B cell (primary cell): ENCODE measurements around the gene MRPL16. TPM values are rescaled to one million over a fixed set of nuclear protein-coding genes. Genes with fewer than 3 reads are reported as not detected.

Experiments
- ATAC-seq: fragments of 200-7000 bp; cut with Tn5 transposase; one replicate; pipeline ENCODE4 v1.10.0; 2021; ENCODE audit warnings: low read depth, mild to moderate bottlenecking, moderate number of reproducible peaks, moderate library complexity
- CTCF ChIA-PET: fragments of 350-600 bp; sonication (Branson Sonifier 250); formaldehyde crosslinking; loops from one replicate; lab custom pipeline; 2021; ENCODE audit warnings: antibody characterized with exemption, inconsistent platforms; lab: Charles Lee
- POLR2A ChIA-PET: fragments of 350-600 bp; sonication (Branson Sonifier 250); formaldehyde crosslinking; loops from one replicate; lab custom pipeline; 2021; ENCODE audit warnings: antibody characterized with exemption; lab: Charles Lee
- DNase-seq: peaks from one replicate; pipeline ENCODE4 v3.0.0; 2013
- H2AFZ ChIP-seq: 2 replicates; pipeline ENCODE4 v1.6.1; 2012; ENCODE audit warnings: mild to moderate bottlenecking, low read depth, low read length; ENCODE audit not compliant: insufficient read depth, poor library complexity, severe bottlenecking
- H3K27ac ChIP-seq, 2 donors: 1 replicate in 1 of 2; 2 replicates in 1 of 2; pipeline ENCODE4 v1.5.1; 2012 to 2013; ENCODE audit warnings: low read length in 2 of 2, mild to moderate bottlenecking in 2 of 2, moderate library complexity in 1 of 2
- H3K27me3 ChIP-seq, 4 experiments: fragments of 200-600 bp in 1 of 4; sonication (generic) in 1 of 4; replicated peaks in 1 of 4; 1 replicate in 2 of 4; 2 replicates in 2 of 4; pipeline versions ENCODE4 v1.6.1 to v1.7.0; 2013 to 2016; ENCODE audit warnings: low read length in 3 of 4, mild to moderate bottlenecking in 2 of 4, mixed read lengths in 1 of 4, moderate library complexity in 1 of 4; ENCODE audit not compliant: insufficient read depth in 4 of 4, control insufficient read depth in 3 of 4; ENCODE audit errors: control extremely low read depth in 1 of 4
- H3K36me3 ChIP-seq, 2 experiments: replicated peaks in 1 of 2; 1 replicate in 1 of 2; 2 replicates in 1 of 2; pipeline versions ENCODE4 v1.6.1 to v1.7.1; 2013; ENCODE audit warnings: low read length in 1 of 2; ENCODE audit not compliant: insufficient read depth in 2 of 2, control insufficient read depth in 1 of 2; ENCODE audit errors: control extremely low read depth in 1 of 2, extremely low read depth in 1 of 2
- H3K4me1 ChIP-seq, 2 donors: fragments of 200-600 bp in 1 of 2; sonication (generic) in 1 of 2; 1 replicate in 1 of 2; 2 replicates in 1 of 2; pipeline versions ENCODE4 v1.5.1 to v1.6.1; 2013 to 2017; ENCODE audit warnings: low read length in 2 of 2; ENCODE audit not compliant: control insufficient read depth in 2 of 2, insufficient read depth in 2 of 2
- H3K4me2 ChIP-seq: replicated peaks from 2 replicates; pipeline ENCODE3; 2012; ENCODE audit warnings: mild to moderate bottlenecking, low read depth, low read length; ENCODE audit not compliant: poor library complexity, severe bottlenecking
- H3K4me3 ChIP-seq, 5 experiments: fragments of 200-600 bp in 1 of 5; sonication (generic) in 1 of 5; 1 replicate in 3 of 5; 2 replicates in 2 of 5; pipeline versions ENCODE4 v1.5.1 to v1.7.0; 2011 to 2016; ENCODE audit warnings: low read length in 4 of 5, mild to moderate bottlenecking in 4 of 5, low read depth in 2 of 5, control low read depth in 1 of 5, moderate library complexity in 1 of 5; ENCODE audit not compliant: insufficient read depth in 1 of 5; ENCODE audit errors: control extremely low read depth in 1 of 5, extremely low read depth in 1 of 5
- H3K79me2 ChIP-seq: fragments of 200-600 bp; sonication (generic); one replicate; pipeline ENCODE4 v1.6.0; 2016; ENCODE audit warnings: low read length; ENCODE audit not compliant: control insufficient read depth, insufficient read depth
- H3K9ac ChIP-seq: fragments of 200-600 bp; sonication (generic); 2 replicates; pipeline ENCODE4 v1.6.1; 2017; ENCODE audit warnings: mild to moderate bottlenecking, low read length, moderate library complexity
- H3K9me3 ChIP-seq, 3 donors: one replicate each; pipeline versions ENCODE4 v1.6.1 to v1.7.1; 2013; ENCODE audit warnings: low read length in 2 of 3; ENCODE audit not compliant: control insufficient read depth in 2 of 3, insufficient read depth in 1 of 3; ENCODE audit errors: control extremely low read depth in 1 of 3
- H4K20me1 ChIP-seq: 2 replicates; pipeline ENCODE4 v1.6.0; 2012; ENCODE audit warnings: mild to moderate bottlenecking, low read length; ENCODE audit not compliant: insufficient read depth, control insufficient read depth, poor library complexity, severe bottlenecking
- H3K27ac Mint-ChIP-seq: one replicate; pipeline ENCODE4 v1.8.0; 2021; ENCODE audit warnings: mixed read lengths
- H3K27me3 Mint-ChIP-seq: one replicate; pipeline ENCODE4 v1.8.0; 2021; ENCODE audit warnings: mixed read lengths
- H3K4me1 Mint-ChIP-seq: one replicate; pipeline ENCODE4 v1.8.0; 2021; ENCODE audit warnings: mixed read lengths
- H3K4me3 Mint-ChIP-seq: one replicate; pipeline ENCODE4 v1.8.0; 2021; ENCODE audit warnings: mixed read lengths
- H3K9me3 Mint-ChIP-seq: one replicate; pipeline ENCODE4 v1.8.0; 2022; ENCODE audit warnings: mixed read lengths; ENCODE audit not compliant: insufficient read depth
- EZH2 ChIP-seq: IDR thresholded peaks from 2 replicates; pipeline ENCODE4 v1.6.1; 2012; ENCODE audit warnings: borderline replicate concordance, low read depth, mild to moderate bottlenecking, moderate library complexity, low read length; ENCODE audit not compliant: insufficient read depth, poor library complexity, severe bottlenecking
- WGBS: methylation state at CpG from one replicate; pipeline ENCODE4 v1.1.5; 2013; ENCODE audit warnings: missing lambda C conversion rate; ENCODE audit not compliant: insufficient coverage; 5-methylcytosine and 5-hydroxymethylcytosine counted together
- intact Hi-C: fragments of 100-400 bp; cut with micrococcal nuclease; formaldehyde crosslinking; loops from one replicate; pipeline ENCODE4 v1.10.0; 2022
- polyA plus RNA-seq: library from polyadenylated mRNA; depleted of rRNA; stranded (reverse); fragments of >200 nt; gene quantifications from 2 replicates; pipeline ENCODE4 v1.2.3, GENCODE V29; 2012
- total RNA-seq, 2 donors: library from RNA; stranded (reverse); fragments of 120-200 nt in 1 of 2; gene quantifications; 1 replicate in 1 of 2; 2 replicates in 1 of 2; pipeline versions ENCODE4 v1.2.3 to v1.2.4, GENCODE V29; 2013 to 2022
- TF ChIP-seq, protein P1 (sequence below): fragments of 200-600 bp; IDR thresholded peaks from one replicate; pipeline ENCODE4 v1.8.0; 2022; ENCODE audit warnings: antibody characterized with exemption, mild to moderate bottlenecking

The MRPL16 gene
- total and polyA plus RNA-seq, 2 donors (not counting 1 experiment from before 2014, with no cell fraction given), result 38.3 to 41.0 TPM

GRCh38 chr11:59777104-59777503 lies 33.5 kb downstream of the MRPL16 start:
- H3K79me2 ChIP-seq, result peaks cover 1% of the 10 kb centered on the region
- ATAC-seq (no peak), DNase-seq (no peak)
- no peak overlapping the region for H3K4me2 ChIP-seq
- H3K4me3 ChIP-seq, result no peak overlapping the region
- H3K27me3 ChIP-seq, result no peaks in the 10 kb centered on the region
- H3K9me3 ChIP-seq, result no peaks in the 10 kb centered on the region
- Mint-ChIP-seq H3K4me1 (peaks cover 12% of the 10 kb centered on the region), H3K4me3 (no peak overlapping the region), H3K9me3 (no peaks in the 10 kb centered on the region), H3K27me3 (no peaks in the 10 kb centered on the region), H3K27ac (no peak overlapping the region)
- TF ChIP-seq, protein P1, sequence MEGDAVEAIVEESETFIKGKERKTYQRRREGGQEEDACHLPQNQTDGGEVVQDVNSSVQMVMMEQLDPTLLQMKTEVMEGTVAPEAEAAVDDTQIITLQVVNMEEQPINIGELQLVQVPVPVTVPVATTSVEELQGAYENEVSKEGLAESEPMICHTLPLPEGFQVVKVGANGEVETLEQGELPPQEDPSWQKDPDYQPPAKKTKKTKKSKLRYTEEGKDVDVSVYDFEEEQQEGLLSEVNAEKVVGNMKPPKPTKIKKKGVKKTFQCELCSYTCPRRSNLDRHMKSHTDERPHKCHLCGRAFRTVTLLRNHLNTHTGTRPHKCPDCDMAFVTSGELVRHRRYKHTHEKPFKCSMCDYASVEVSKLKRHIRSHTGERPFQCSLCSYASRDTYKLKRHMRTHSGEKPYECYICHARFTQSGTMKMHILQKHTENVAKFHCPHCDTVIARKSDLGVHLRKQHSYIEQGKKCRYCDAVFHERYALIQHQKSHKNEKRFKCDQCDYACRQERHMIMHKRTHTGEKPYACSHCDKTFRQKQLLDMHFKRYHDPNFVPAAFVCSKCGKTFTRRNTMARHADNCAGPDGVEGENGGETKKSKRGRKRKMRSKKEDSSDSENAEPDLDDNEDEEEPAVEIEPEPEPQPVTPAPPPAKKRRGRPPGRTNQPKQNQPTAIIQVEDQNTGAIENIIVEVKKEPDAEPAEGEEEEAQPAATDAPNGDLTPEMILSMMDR, result no peak
- no peak for TF ChIP-seq EZH2
- no peak overlapping the region for H2AFZ ChIP-seq
- no peak overlapping the region for H3K9ac ChIP-seq
- intact Hi-C loops, result no loop called here
- ChIA-PET POLR2A (no interaction called here), CTCF (no interaction called here)
- 100% methylated on average over 4 of the region's 5 CpGs for WGBS
- peaks cover 11% of the 10 kb centered on the region in 2 donors for H3K4me1 ChIP-seq
- no peaks in the 10 kb centered on the region for H4K20me1 ChIP-seq
- no peak overlapping the region for H3K27ac ChIP-seq
- H3K36me3 ChIP-seq, result peaks cover 2 to 3% of the 10 kb centered on the region in 2 experiments

GRCh38 chr11:59776210-59777066 lies 34.1 kb downstream of the MRPL16 start:
- Mint-ChIP-seq H3K27me3 (no peaks in the 10 kb centered on the region), H3K9me3 (no peaks in the 10 kb centered on the region), H3K4me3 (no peak overlapping the region), H3K27ac (no peak overlapping the region), H3K4me1 (peaks cover 19% of the 10 kb centered on the region)
- ChIA-PET CTCF (no interaction called here), POLR2A (no interaction called here)
- H3K9ac ChIP-seq, result no peak overlapping the region
- H2AFZ ChIP-seq, result no peak overlapping the region
- no peak overlapping the region for H3K27ac ChIP-seq
- H3K36me3 ChIP-seq, result peaks cover 2 to 3% of the 10 kb centered on the region in 2 experiments
- ATAC-seq (no peak), DNase-seq (no peak)
- no peak for TF ChIP-seq EZH2
- TF ChIP-seq, protein P1, result no peak
- no peaks in the 10 kb centered on the region for H3K9me3 ChIP-seq
- peaks cover 7% of the 10 kb centered on the region for H3K79me2 ChIP-seq
- no peak overlapping the region for H3K4me3 ChIP-seq
- no peaks in the 10 kb centered on the region for H3K27me3 ChIP-seq
- H4K20me1 ChIP-seq, result no peaks in the 10 kb centered on the region
- 98% methylated on average over 4 of the region's 5 CpGs for WGBS
- intact Hi-C loops, result no loop called here
- no peak overlapping the region for H3K4me2 ChIP-seq
- peaks cover 18% of the 10 kb centered on the region in 2 donors for H3K4me1 ChIP-seq
